GM13976 (cell line): ENCODE measurements around the gene POLRMT.
A peak's percentile ranks its signal among the peaks of the same experiment; 100 is the strongest.

Experiments used
- DNase-seq: peaks from one replicate; pipeline ENCODE4 v3.0.0; 2012; ENCODE audit warnings: low spot score
- CTCF ChIP-seq: IDR thresholded peaks from 2 replicates; pipeline ENCODE4 v1.5.1; 2012; ENCODE audit warnings: borderline replicate concordance, mild to moderate bottlenecking; ENCODE audit not compliant: insufficient read depth; ENCODE audit errors: extremely low read depth, missing control alignments, control extremely low read depth
- in situ Hi-C: fragments of 300-500 bp; cut with MboI; formaldehyde crosslinking; loops from one replicate; pipeline ENCODE4 v1.12.0; 2022; ENCODE audit warnings: low sequenced_read_pairs, mixed read lengths, inconsistent platforms; ENCODE audit not compliant: unreplicated experiment

POLRMT gene

GRCh38 chr19:661427-662196 lies 28.3 kb upstream of the POLRMT start:
- DNase-seq: peak; percentile 88
- no peak for TF ChIP-seq CTCF
- in situ Hi-C loops: no loop called here

- no peak for TF ChIP-seq CTCF
- DNase-seq: no peak
- in situ Hi-C loops: no loop called here
Observed at GRCh38 chr19:660793-661426, 27.6 kb upstream of the POLRMT start.

GRCh38 chr19:658916-659839 lies 25.8 kb upstream of the POLRMT start:
- in situ Hi-C loops: no loop called here
- DNase-seq: no peak
- no peak for TF ChIP-seq CTCF

GRCh38 chr19:658059-658839 lies 24.9 kb upstream of the POLRMT start:
- no peak for TF ChIP-seq CTCF
- DNase-seq: no peak
- in situ Hi-C loops: no loop called here

GRCh38 chr19:657611-658010 lies 24.3 kb upstream of the POLRMT start:
- in situ Hi-C loops: no loop called here
- no peak for TF ChIP-seq CTCF
- DNase-seq: no peak
